ENCODE measurements around the gene FNIP2. TPM values are rescaled to one million over a fixed set of nuclear protein-coding genes. Genes with fewer than 3 reads are reported as not detected.
"Not testable (repeated sequence)": the region's sequence is repeated elsewhere in the genome, so short reads cannot be mapped to it uniquely, and the experiment has no call there.

The FNIP2 gene
- total RNA-seq, 1 donor from 2014 or later = 21.4 TPM

GRCh38 chr4:158949099-158949498, 180.3 kb downstream of the FNIP2 start:
- H3K27me3 ChIP-seq (ENCODE audit: control insufficient read depth in 3 of 3, insufficient read depth in 3 of 3, low read length in 3 of 3) = no peaks in the 10 kb centered on the region
- H3K4me1 ChIP-seq (ENCODE audit: control insufficient read depth in 3 of 3, insufficient read depth in 3 of 3, low read length in 3 of 3) = no peaks in the 10 kb centered on the region
- H3K4me3 ChIP-seq (ENCODE audit: low read length in 3 of 3) = no peak overlapping the region
- no peaks in the 10 kb centered on the region for H3K36me3 ChIP-seq (ENCODE audit: control insufficient read depth in 3 of 3, insufficient read depth in 3 of 3, low read length in 3 of 3)
- no peak overlapping the region for H3K27ac ChIP-seq (ENCODE audit: low read depth, low read length)
- H3K9me3 ChIP-seq (ENCODE audit: control insufficient read depth in 3 of 3, low read length in 3 of 3) = peaks cover 0 to 4% (median 0%) of the 10 kb centered on the region in 3 donors
- no peak overlapping the region for H3K9ac ChIP-seq (ENCODE audit: low read depth in 1 of 3, low read length in 3 of 3)

GRCh38 chr4:158952221-158952774, 183.5 kb downstream of the FNIP2 start:
- not testable (repeated sequence) for H3K27ac ChIP-seq (ENCODE audit: low read depth, low read length); H3K4me3 ChIP-seq (ENCODE audit: low read length in 3 of 3); H3K9me3 ChIP-seq (ENCODE audit: control insufficient read depth in 3 of 3, low read length in 3 of 3); H3K9ac ChIP-seq (ENCODE audit: low read depth in 1 of 3, low read length in 3 of 3); H3K36me3 ChIP-seq (ENCODE audit: control insufficient read depth in 3 of 3, insufficient read depth in 3 of 3, low read length in 3 of 3); H3K4me1 ChIP-seq (ENCODE audit: control insufficient read depth in 3 of 3, insufficient read depth in 3 of 3, low read length in 3 of 3); H3K27me3 ChIP-seq (ENCODE audit: control insufficient read depth in 3 of 3, insufficient read depth in 3 of 3, low read length in 3 of 3)

- H3K36me3 ChIP-seq (ENCODE audit: control insufficient read depth in 3 of 3, insufficient read depth in 3 of 3, low read length in 3 of 3); H3K4me1 ChIP-seq (ENCODE audit: control insufficient read depth in 3 of 3, insufficient read depth in 3 of 3, low read length in 3 of 3); H3K9ac ChIP-seq (ENCODE audit: low read depth in 1 of 3, low read length in 3 of 3); H3K4me3 ChIP-seq (ENCODE audit: low read length in 3 of 3); H3K27me3 ChIP-seq (ENCODE audit: control insufficient read depth in 3 of 3, insufficient read depth in 3 of 3, low read length in 3 of 3); H3K9me3 ChIP-seq (ENCODE audit: control insufficient read depth in 3 of 3, low read length in 3 of 3); H3K27ac ChIP-seq (ENCODE audit: low read depth, low read length): not testable (repeated sequence)
Observed at GRCh38 chr4:158956345-158956744, 187.5 kb downstream of the FNIP2 start.

- not testable (repeated sequence) for H3K27me3 ChIP-seq (ENCODE audit: control insufficient read depth in 3 of 3, insufficient read depth in 3 of 3, low read length in 3 of 3); H3K36me3 ChIP-seq (ENCODE audit: control insufficient read depth in 3 of 3, insufficient read depth in 3 of 3, low read length in 3 of 3); H3K9ac ChIP-seq (ENCODE audit: low read depth in 1 of 3, low read length in 3 of 3); H3K4me3 ChIP-seq (ENCODE audit: low read length in 3 of 3); H3K9me3 ChIP-seq (ENCODE audit: control insufficient read depth in 3 of 3, low read length in 3 of 3); H3K27ac ChIP-seq (ENCODE audit: low read depth, low read length); H3K4me1 ChIP-seq (ENCODE audit: control insufficient read depth in 3 of 3, insufficient read depth in 3 of 3, low read length in 3 of 3)
Observed at GRCh38 chr4:158956918-158957317, 188.1 kb downstream of the FNIP2 start.

Small RNAs within 50 kb of the gene (small RNA-seq; reads per million reads assigned to genes)
- gene RF00157 (not detected), gene RNU6-128P (not detected)

Other genes with a start within 250 kb of the FNIP2 start
- 0.52 TPM for gene RXFP1, start 247.1 kb upstream of the FNIP2 start, total RNA-seq
- gene C4orf46, start 97.1 kb upstream of the FNIP2 start, total RNA-seq = 16.2 TPM
- 23.0 TPM for gene ETFDH, start 96.7 kb upstream of the FNIP2 start, total RNA-seq
- gene PPID, start 45.6 kb upstream of the FNIP2 start, total RNA-seq = 24.0 TPM